ENCODE measurements around the gene PIM3. TPM values are rescaled to one million over a fixed set of nuclear protein-coding genes. Genes with fewer than 3 reads are reported as not detected.

PIM3 gene
- total and polyA plus RNA-seq, 10 of the 15 experiments (the other 5 are each of a cell fraction or from before 2014, with no cell fraction given): 0.31 to 60.8 (median 12.4) TPM

DNA sequence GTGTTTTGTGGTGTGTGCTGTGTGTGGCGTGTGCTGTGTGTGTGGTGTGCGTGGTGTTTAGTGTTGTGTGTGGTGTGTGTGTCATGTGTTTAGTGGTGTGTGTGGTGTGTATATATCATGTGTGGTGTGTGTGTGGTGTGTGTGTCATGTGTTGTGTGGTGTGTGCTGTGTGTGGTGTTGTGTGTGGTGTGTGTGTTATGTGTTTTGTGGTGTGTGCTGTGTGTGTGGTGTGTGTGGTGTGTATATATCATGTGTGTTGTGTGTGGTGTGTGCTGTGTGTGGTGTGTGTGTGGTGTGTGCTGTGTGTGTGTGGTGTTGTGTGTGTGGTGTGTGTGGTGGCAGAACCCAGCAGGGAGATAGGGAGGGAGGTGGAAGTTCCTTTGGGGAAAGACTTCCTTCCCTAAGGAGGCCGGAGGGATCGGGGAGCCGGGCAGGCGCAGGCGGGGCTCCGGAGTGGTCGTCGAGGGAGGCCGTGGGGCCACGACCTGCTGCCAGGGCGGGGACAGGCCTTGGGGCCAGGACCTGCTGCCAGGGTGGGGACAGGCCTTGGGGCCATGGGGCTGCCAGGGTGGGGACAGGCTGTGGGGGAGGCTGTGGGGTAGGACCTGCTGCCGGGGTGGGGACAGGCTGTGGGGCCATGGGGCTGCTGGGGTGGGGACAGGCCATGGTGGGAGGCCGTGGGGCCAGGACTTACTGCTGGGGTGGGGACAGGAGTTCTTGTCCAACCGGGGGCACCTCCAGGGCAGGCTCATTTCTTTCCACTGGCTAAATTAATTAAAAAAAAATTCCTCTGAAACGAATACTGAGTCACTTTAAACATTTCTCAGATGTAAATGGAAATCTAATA is 15.2 kb downstream of the PIM3 start (continued):
- TF ChIP-seq, protein P1, sequence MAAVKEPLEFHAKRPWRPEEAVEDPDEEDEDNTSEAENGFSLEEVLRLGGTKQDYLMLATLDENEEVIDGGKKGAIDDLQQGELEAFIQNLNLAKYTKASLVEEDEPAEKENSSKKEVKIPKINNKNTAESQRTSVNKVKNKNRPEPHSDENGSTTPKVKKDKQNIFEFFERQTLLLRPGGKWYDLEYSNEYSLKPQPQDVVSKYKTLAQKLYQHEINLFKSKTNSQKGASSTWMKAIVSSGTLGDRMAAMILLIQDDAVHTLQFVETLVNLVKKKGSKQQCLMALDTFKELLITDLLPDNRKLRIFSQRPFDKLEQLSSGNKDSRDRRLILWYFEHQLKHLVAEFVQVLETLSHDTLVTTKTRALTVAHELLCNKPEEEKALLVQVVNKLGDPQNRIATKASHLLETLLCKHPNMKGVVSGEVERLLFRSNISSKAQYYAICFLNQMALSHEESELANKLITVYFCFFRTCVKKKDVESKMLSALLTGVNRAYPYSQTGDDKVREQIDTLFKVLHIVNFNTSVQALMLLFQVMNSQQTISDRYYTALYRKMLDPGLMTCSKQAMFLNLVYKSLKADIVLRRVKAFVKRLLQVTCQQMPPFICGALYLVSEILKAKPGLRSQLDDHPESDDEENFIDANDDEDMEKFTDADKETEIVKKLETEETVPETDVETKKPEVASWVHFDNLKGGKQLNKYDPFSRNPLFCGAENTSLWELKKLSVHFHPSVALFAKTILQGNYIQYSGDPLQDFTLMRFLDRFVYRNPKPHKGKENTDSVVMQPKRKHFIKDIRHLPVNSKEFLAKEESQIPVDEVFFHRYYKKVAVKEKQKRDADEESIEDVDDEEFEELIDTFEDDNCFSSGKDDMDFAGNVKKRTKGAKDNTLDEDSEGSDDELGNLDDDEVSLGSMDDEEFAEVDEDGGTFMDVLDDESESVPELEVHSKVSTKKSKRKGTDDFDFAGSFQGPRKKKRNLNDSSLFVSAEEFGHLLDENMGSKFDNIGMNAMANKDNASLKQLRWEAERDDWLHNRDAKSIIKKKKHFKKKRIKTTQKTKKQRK (IDR thresholded peaks at IDR 0.05; ENCODE audit: low read depth, low read length): no peak
- TF ChIP-seq EGR1 (IDR thresholded peaks at IDR 0.05; ENCODE audit: borderline replicate concordance in 1 of 2, low read depth in 2 of 2, low read length in 2 of 2) (0 out of 3 replicates have a peak, but pooled peaks of 1 of the 2 experiments have one; percentile 28), NBN (IDR thresholded peaks at IDR 0.05) (peak; percentile 97), BHLHE40 (IDR thresholded peaks at IDR 0.05; ENCODE audit: borderline replicate concordance in 1 of 2, low read depth in 2 of 2, low read length in 1 of 2) (peak in 1 of 2 experiments; percentile 21; a peak in 1 of 4 replicates), ESRRA (IDR thresholded peaks at IDR 0.05; ENCODE audit: low read length) (no peak), EED (IDR thresholded peaks at IDR 0.05; ENCODE audit: low read depth) (peak; percentile 76), IKZF2 (IDR thresholded peaks at IDR 0.05) (peak; percentile 94), POLR2AphosphoS5 (IDR thresholded peaks at IDR 0.05; ENCODE audit: low read length) (no peak), MEF2A (IDR thresholded peaks at IDR 0.05; ENCODE audit: insufficient read depth, low read depth, low read length) (no peak), NR2C1 (IDR thresholded peaks at IDR 0.05) (no peak), SRF (IDR thresholded peaks at IDR 0.05; ENCODE audit: low read depth in 2 of 2, low read length in 2 of 2) (no peak), IRF4 (IDR thresholded peaks at IDR 0.05; ENCODE audit: low read depth, low read length) (no peak), GABPA (IDR thresholded peaks at IDR 0.05; ENCODE audit: low read depth) (no peak), ETV6 (conservative IDR thresholded peaks at IDR 0.05 in 1 of 2, IDR thresholded peaks at IDR 0.05 in 1 of 2; ENCODE audit: borderline replicate concordance in 1 of 2, low read depth in 1 of 2) (no peak), MTA2 (IDR thresholded peaks at IDR 0.05; ENCODE audit: low read depth) (0 out of 2 replicates have a peak, but pooled peaks have one; percentile 13), ZNF217 (IDR thresholded peaks at IDR 0.05) (peak; percentile 69; the same call in 1 of the 2 replicates), RB1 (IDR thresholded peaks at IDR 0.05; ENCODE audit: borderline replicate concordance) (peak; percentile 34; the same call in 1 of the 2 replicates), YBX1 (IDR thresholded peaks at IDR 0.05) (peak; percentile 36; the same call in 1 of the 2 replicates), CHD2 (IDR thresholded peaks at IDR 0.05; ENCODE audit: borderline replicate concordance, low read depth, low read length) (no peak), IKZF1 (conservative IDR thresholded peaks at IDR 0.05) (peak; percentile 88)
- TF ChIP-seq, protein P2, sequence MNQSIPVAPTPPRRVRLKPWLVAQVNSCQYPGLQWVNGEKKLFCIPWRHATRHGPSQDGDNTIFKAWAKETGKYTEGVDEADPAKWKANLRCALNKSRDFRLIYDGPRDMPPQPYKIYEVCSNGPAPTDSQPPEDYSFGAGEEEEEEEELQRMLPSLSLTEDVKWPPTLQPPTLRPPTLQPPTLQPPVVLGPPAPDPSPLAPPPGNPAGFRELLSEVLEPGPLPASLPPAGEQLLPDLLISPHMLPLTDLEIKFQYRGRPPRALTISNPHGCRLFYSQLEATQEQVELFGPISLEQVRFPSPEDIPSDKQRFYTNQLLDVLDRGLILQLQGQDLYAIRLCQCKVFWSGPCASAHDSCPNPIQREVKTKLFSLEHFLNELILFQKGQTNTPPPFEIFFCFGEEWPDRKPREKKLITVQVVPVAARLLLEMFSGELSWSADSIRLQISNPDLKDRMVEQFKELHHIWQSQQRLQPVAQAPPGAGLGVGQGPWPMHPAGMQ (IDR thresholded peaks at IDR 0.05; ENCODE audit: borderline replicate concordance): no peak
- TF ChIP-seq, protein P3, sequence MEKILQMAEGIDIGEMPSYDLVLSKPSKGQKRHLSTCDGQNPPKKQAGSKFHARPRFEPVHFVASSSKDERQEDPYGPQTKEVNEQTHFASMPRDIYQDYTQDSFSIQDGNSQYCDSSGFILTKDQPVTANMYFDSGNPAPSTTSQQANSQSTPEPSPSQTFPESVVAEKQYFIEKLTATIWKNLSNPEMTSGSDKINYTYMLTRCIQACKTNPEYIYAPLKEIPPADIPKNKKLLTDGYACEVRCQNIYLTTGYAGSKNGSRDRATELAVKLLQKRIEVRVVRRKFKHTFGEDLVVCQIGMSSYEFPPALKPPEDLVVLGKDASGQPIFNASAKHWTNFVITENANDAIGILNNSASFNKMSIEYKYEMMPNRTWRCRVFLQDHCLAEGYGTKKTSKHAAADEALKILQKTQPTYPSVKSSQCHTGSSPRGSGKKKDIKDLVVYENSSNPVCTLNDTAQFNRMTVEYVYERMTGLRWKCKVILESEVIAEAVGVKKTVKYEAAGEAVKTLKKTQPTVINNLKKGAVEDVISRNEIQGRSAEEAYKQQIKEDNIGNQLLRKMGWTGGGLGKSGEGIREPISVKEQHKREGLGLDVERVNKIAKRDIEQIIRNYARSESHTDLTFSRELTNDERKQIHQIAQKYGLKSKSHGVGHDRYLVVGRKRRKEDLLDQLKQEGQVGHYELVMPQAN (conservative IDR thresholded peaks at IDR 0.05): 0 out of 2 replicates have a peak, but pooled peaks have one; percentile 37
